Ascending aorta (tissue), 2 donors: ENCODE data around the gene IGIP. TPM values are rescaled to one million over a fixed set of nuclear protein-coding genes. Genes with fewer than 3 reads are reported as not detected.
A peak's percentile ranks its signal among the peaks of the same experiment; 100 is the strongest.

ENCODE experiments used
- DNase-seq, 2 donors: peaks; one replicate each; pipeline ENCODE4 v3.0.0-alpha.2; 2019; ENCODE audit warnings: low spot score in 2 of 2
- H3K27ac ChIP-seq, 2 donors: fragments of 200-600 bp; sonication (generic); one replicate each; pipeline ENCODE4 v1.5.1; 2016 to 2017; ENCODE audit warnings: mild to moderate bottlenecking in 1 of 2
- H3K27me3 ChIP-seq: fragments of 200-600 bp; sonication (generic); one replicate; pipeline ENCODE4 v1.5.1; 2017
- H3K36me3 ChIP-seq, 2 donors: fragments of 200-600 bp; sonication (generic); one replicate each; pipeline ENCODE4 v1.5.1; 2016
- H3K4me1 ChIP-seq, 2 donors: fragments of 200-600 bp; sonication (generic); one replicate each; pipeline ENCODE4 v1.5.1; 2016 to 2017; ENCODE audit warnings: mild to moderate bottlenecking in 1 of 2
- H3K4me3 ChIP-seq, 2 donors: fragments of 200-600 bp; sonication (generic); one replicate each; pipeline ENCODE4 v1.5.1; 2016 to 2017; ENCODE audit warnings: mild to moderate bottlenecking in 1 of 2
- H3K9me3 ChIP-seq, 2 donors: fragments of 200-600 bp; sonication (generic); one replicate each; pipeline ENCODE4 v1.5.1; 2016
- intact Hi-C: fragments of 100-400 bp; cut with DNase I; formaldehyde crosslinking; loops from one replicate; pipeline ENCODE4 v1.15.1; 2023
- total RNA-seq: library from RNA; depleted of rRNA; stranded (reverse); fragments of >200 nt; gene quantifications from one replicate; pipeline ENCODE4 v1.1.0, GENCODE V29; 2016
- TF ChIP-seq, protein P1 (sequence below), 3 experiments: fragments of 200-600 bp in 2 of 3; fragments of 450-650 bp in 1 of 3; sonication (generic) in 2 of 3; IDR thresholded peaks; one replicate each; pipeline ENCODE4 v1.5.1; 2016 to 2019; ENCODE audit warnings: antibody characterized with exemption in 3 of 3, mild to moderate bottlenecking in 1 of 3, moderate library complexity in 1 of 3

IGIP gene
- total RNA-seq, result 5.6 TPM

DNA sequence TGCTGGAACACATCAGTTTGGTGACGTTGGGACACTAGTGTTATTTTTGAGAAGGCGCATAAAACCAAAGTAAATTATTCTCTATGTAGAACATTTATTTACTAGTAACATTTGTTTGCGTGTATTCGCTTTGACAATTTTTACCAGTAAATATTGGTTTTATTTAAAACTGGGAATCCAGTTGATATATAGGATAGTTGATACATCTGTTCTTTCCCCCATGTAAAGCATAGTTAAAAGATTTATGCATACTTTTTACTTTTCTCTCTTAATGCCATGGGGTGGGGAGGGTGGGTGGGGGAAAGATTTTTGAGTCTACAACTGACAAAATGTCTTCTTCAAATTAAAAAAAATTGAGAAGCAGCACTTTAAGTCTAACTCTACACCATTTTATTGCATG is at the start of gene IGIP:
Gene IGIP, plus strand, starts transcription at position 301 of the 400 bp plus-strand sequence. CDS start 2,540 bp downstream, outside the sequence.
- H3K4me1 ChIP-seq, result peaks cover 0 to 2% of the 10 kb centered on the region in 2 donors
- no peak within 1 kb of the TSS for H3K27ac ChIP-seq
- no peak within 1 kb of the TSS for H3K4me3 ChIP-seq
- no peaks in the 10 kb centered on the region for H3K27me3 ChIP-seq
- DNase-seq, result no peak
- TF ChIP-seq, protein P1, sequence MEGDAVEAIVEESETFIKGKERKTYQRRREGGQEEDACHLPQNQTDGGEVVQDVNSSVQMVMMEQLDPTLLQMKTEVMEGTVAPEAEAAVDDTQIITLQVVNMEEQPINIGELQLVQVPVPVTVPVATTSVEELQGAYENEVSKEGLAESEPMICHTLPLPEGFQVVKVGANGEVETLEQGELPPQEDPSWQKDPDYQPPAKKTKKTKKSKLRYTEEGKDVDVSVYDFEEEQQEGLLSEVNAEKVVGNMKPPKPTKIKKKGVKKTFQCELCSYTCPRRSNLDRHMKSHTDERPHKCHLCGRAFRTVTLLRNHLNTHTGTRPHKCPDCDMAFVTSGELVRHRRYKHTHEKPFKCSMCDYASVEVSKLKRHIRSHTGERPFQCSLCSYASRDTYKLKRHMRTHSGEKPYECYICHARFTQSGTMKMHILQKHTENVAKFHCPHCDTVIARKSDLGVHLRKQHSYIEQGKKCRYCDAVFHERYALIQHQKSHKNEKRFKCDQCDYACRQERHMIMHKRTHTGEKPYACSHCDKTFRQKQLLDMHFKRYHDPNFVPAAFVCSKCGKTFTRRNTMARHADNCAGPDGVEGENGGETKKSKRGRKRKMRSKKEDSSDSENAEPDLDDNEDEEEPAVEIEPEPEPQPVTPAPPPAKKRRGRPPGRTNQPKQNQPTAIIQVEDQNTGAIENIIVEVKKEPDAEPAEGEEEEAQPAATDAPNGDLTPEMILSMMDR (IDR thresholded peaks at IDR 0.05), result no peak
- H3K36me3 ChIP-seq, result no peaks in the 10 kb centered on the region
- no peaks in the 10 kb centered on the region for H3K9me3 ChIP-seq
- intact Hi-C loops, result no loop called here

DNA sequence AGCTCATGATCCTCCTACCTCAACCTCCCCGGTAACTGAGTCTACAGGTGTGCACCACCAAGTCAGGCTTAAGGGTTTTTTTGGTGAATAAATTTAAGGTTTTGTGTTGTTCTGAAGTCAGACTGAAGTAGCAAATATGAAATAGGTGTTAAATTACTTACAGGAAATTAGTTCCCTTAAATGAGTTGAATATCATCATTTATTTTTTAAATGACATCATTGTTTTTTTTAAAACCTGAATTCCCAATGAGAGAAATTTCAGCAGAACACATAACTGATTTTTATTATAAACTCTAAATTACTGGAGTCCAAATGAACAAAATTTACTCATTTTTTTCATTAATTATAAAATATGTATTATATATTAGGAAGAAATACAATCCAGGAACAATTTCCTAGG is 49.6 kb upstream of the IGIP start:
- H3K4me1 ChIP-seq, result no peaks in the 10 kb centered on the region
- H3K27ac ChIP-seq, result no peak overlapping the region
- no peak overlapping the region for H3K4me3 ChIP-seq
- no peaks in the 10 kb centered on the region for H3K27me3 ChIP-seq
- DNase-seq, result no peak
- TF ChIP-seq, protein P1 (IDR thresholded peaks at IDR 0.05), result no peak
- H3K9me3 ChIP-seq, result no peaks in the 10 kb centered on the region
- intact Hi-C loops, result no loop called here
- no peaks in the 10 kb centered on the region for H3K36me3 ChIP-seq

DNA sequence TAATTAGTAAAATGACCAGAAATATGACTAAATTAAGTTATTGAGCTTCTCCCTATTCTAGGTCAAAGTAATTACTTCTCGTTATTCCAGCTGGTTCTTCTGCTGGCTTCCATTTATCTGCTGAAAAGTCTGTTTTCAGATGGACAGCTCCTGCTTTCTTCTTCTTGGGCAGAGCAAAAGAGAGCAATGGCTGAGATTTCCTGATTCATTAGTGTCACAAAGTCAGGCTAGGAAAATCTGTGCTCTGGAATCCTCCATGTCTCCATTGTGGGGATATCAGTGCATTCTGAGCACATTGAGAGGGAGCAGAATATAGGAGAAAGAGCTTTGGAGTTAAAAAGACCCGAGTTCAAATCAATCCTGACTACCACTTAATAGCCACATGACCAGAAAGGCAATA is 48.9 kb upstream of the IGIP start:
- H3K27ac ChIP-seq, result no peak overlapping the region
- H3K4me3 ChIP-seq, result no peak overlapping the region
- TF ChIP-seq, protein P1 (IDR thresholded peaks at IDR 0.05), result no peak
- H3K4me1 ChIP-seq, result no peaks in the 10 kb centered on the region
- no peaks in the 10 kb centered on the region for H3K36me3 ChIP-seq
- intact Hi-C loops, result no loop called here
- DNase-seq, result no peak
- no peaks in the 10 kb centered on the region for H3K27me3 ChIP-seq
- H3K9me3 ChIP-seq, result no peaks in the 10 kb centered on the region

DNA sequence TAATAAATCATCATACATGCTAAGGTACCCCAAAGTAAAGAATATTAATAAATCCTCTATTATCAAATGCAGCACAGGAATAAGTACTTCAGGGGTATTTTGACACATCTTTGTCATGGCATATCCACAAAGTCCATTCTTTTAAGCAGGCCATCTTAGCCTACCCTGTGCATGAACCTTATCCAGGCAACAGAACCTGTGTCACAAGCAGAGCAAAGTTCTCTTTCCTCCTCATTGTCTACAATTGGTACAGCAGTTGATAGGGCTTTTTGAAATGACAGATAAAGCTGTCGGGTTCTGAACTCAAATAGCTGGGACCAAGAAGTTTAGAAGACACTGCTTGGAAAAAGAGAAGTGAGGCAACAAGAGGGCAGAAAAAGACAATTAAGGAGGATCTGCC is 42.6 kb upstream of the IGIP start:
- no peak for DNase-seq
- H3K4me3 ChIP-seq, result no peak overlapping the region
- TF ChIP-seq, protein P1 (IDR thresholded peaks at IDR 0.05), result no peak
- H3K4me1 ChIP-seq, result peaks cover 0 to 4% of the 10 kb centered on the region in 2 donors
- no peak overlapping the region for H3K27ac ChIP-seq
- no peaks in the 10 kb centered on the region for H3K9me3 ChIP-seq
- H3K27me3 ChIP-seq, result no peaks in the 10 kb centered on the region
- no peaks in the 10 kb centered on the region for H3K36me3 ChIP-seq
- intact Hi-C loops, result no loop called here

DNA sequence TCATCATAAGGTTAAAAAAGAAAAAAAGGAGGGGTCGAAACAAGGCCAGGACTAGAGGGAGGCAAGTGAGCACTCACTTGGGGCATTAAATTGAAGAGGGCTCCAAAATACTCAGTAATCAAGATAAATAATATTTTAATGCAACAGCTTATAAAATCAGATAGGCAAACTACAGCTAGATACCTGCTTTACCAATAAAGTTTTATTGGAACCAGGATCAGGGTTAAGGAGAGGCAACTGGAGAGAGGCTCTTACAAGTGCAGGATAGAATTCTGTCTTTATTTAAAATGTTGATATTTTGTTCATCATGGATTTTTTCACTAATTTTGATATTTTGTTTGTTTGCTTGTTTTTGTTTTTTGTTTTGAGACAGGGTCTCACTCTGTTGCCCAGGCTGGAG is 42.1 kb upstream of the IGIP start:
- TF ChIP-seq, protein P1 (IDR thresholded peaks at IDR 0.05), result no peak
- H3K27ac ChIP-seq, result no peak overlapping the region
- H3K27me3 ChIP-seq, result no peaks in the 10 kb centered on the region
- no peak for DNase-seq
- intact Hi-C loops, result no loop called here
- H3K4me1 ChIP-seq, result peaks cover 0 to 4% of the 10 kb centered on the region in 2 donors
- no peaks in the 10 kb centered on the region for H3K9me3 ChIP-seq
- no peak overlapping the region for H3K4me3 ChIP-seq
- H3K36me3 ChIP-seq, result no peaks in the 10 kb centered on the region

DNA sequence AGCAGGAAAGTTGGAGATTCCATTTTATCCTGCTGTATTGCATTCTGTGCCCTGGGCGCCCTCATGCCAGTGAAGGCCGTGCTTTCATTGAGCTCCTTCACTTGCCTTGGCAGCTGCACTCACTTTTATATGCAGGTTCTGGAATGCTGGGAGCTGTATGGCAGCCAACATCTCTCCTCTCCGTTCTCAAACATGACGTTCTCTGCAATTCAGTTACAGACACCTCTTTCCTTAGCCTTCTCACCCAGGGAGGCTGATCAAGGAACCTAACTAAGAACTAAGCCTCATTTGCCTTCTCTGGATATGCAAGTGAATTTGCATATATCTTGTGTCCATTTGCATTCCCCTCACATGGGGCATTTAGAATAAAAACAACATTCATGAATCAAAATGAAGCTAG is 41.2 kb upstream of the IGIP start:
- Histone ChIP-seq H3K27ac (no peak overlapping the region), H3K4me3 (no peak overlapping the region), H3K27me3 (no peaks in the 10 kb centered on the region), H3K4me1 (peaks cover 0 to 4% of the 10 kb centered on the region in 2 donors), H3K36me3 (no peaks in the 10 kb centered on the region), H3K9me3 (no peaks in the 10 kb centered on the region)
- intact Hi-C loops, result no loop called here
- TF ChIP-seq, protein P1 (IDR thresholded peaks at IDR 0.05), result no peak
- DNase-seq, result peak in 1 of 2 donors; percentile 63
